ENCODE measurements around the gene ENKD1. TPM values are rescaled to one million over a fixed set of nuclear protein-coding genes. Genes with fewer than 3 reads are reported as not detected.
A peak's percentile ranks its signal among the peaks of the same experiment; 100 is the strongest.

ENKD1 gene
- total and polyA plus RNA-seq, 2 of the 13 experiments (the other 11 are each of a cell fraction or from before 2014, with no cell fraction given), result 10.8 to 20.8 TPM

GRCh38 chr16:67660564-67661028 is 6.0 kb downstream of the ENKD1 start, which contains the start of gene PARD6A (continued):
- TF ChIP-seq THAP7 (CRISPR knock-in tag; IDR thresholded peaks at IDR 0.05) (no peak), EZH2 (conservative IDR thresholded peaks at IDR 0.05; ENCODE audit: low read depth, low read length) (no peak), NCOA1 (CRISPR knock-in tag; IDR thresholded peaks at IDR 0.05) (no peak), ZFP90 (CRISPR knock-in tag; IDR thresholded peaks at IDR 0.05; ENCODE audit: borderline replicate concordance) (no peak), ZNF883 (CRISPR knock-in tag; IDR thresholded peaks at IDR 0.05; ENCODE audit: not compliant biosample characterization) (no peak), KDM1A (CRISPR knock-in tag; IDR thresholded peaks at IDR 0.05) (peak; percentile 63; the same call in 1 of the 2 replicates), ONECUT2 (CRISPR knock-in tag; IDR thresholded peaks at IDR 0.05) (no peak), MTF1 (CRISPR knock-in tag; IDR thresholded peaks at IDR 0.05) (no peak), ZNF33A (CRISPR knock-in tag; IDR thresholded peaks at IDR 0.05; ENCODE audit: borderline replicate concordance) (no peak), HDAC6 (IDR thresholded peaks at IDR 0.05; ENCODE audit: low read depth, low read length) (no peak), ZNF326 (CRISPR knock-in tag; IDR thresholded peaks at IDR 0.05; ENCODE audit: borderline replicate concordance) (no peak), JUND (CRISPR knock-in tag; IDR thresholded peaks at IDR 0.05) (peak; percentile 81), IRF2 (CRISPR knock-in tag; IDR thresholded peaks at IDR 0.05) (no peak), NR2F1 (CRISPR knock-in tag; IDR thresholded peaks at IDR 0.05) (no peak), RARG (CRISPR knock-in tag; IDR thresholded peaks at IDR 0.05; ENCODE audit: low read depth) (no peak), RFXANK (CRISPR knock-in tag; IDR thresholded peaks at IDR 0.05) (no peak; the same call in 1 of the 2 replicates), ZNF766 (CRISPR knock-in tag; IDR thresholded peaks at IDR 0.05; ENCODE audit: borderline replicate concordance) (no peak; the same call in 1 of the 2 replicates), ZFP36L1 (CRISPR knock-in tag; IDR thresholded peaks at IDR 0.05) (peak; percentile 91), ZNF510 (CRISPR knock-in tag; IDR thresholded peaks at IDR 0.05; ENCODE audit: low read depth) (no peak), E2F2 (CRISPR knock-in tag; IDR thresholded peaks at IDR 0.05; ENCODE audit: borderline replicate concordance) (peak; percentile 1; the same call in 1 of the 2 replicates), ZNF18 (CRISPR knock-in tag; IDR thresholded peaks at IDR 0.05; ENCODE audit: insufficient replicate concordance) (no peak), ZNF605 (CRISPR knock-in tag; IDR thresholded peaks at IDR 0.05) (no peak; the same call in 1 of the 2 replicates), ZBTB44 (CRISPR knock-in tag; IDR thresholded peaks at IDR 0.05) (no peak), UBTF (CRISPR knock-in tag; IDR thresholded peaks at IDR 0.05) (no peak)

Data from HepG2 (cell line).